DMS 273 treated with DMSO at 0.1 percent for 48 hours (cell line): Measurements from ENCODE around the gene MIEF1.

Experiments
- DNase-seq: peaks from one replicate; lab custom pipeline; 2025; lab: John Stamatoyannopoulos, UW

The MIEF1 gene

DNA sequence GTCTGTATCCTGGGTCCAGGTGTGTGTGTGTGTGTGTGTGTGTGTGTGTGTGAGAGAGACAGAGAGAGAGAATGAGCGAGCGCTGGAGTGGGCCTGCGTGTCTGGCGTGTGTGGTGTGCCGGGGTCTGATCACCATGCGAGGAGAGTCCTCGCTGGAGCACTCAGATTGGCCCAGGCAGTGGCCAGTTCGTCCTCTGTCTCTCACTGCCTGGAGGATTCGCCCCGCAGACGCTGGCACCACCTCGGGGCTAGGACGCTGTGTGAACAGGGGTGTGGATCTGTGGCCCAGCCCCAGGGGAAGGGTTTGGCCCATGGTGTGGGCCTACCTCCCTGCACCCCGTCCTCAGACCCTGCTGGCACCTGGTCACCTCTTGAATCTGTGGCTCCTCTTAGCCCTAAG, 56.9 kb downstream of the MIEF1 start:
- DNase-seq, result no peak

GRCh38 chr22:39559456-39560105, 57.5 kb downstream of the MIEF1 start:
- DNase-seq, result no peak

GRCh38 chr22:39560127-39560526, 58.0 kb downstream of the MIEF1 start:
- no peak for DNase-seq

- no peak for DNase-seq
Observed at GRCh38 chr22:39562839-39563489, 60.9 kb downstream of the MIEF1 start.

DNA sequence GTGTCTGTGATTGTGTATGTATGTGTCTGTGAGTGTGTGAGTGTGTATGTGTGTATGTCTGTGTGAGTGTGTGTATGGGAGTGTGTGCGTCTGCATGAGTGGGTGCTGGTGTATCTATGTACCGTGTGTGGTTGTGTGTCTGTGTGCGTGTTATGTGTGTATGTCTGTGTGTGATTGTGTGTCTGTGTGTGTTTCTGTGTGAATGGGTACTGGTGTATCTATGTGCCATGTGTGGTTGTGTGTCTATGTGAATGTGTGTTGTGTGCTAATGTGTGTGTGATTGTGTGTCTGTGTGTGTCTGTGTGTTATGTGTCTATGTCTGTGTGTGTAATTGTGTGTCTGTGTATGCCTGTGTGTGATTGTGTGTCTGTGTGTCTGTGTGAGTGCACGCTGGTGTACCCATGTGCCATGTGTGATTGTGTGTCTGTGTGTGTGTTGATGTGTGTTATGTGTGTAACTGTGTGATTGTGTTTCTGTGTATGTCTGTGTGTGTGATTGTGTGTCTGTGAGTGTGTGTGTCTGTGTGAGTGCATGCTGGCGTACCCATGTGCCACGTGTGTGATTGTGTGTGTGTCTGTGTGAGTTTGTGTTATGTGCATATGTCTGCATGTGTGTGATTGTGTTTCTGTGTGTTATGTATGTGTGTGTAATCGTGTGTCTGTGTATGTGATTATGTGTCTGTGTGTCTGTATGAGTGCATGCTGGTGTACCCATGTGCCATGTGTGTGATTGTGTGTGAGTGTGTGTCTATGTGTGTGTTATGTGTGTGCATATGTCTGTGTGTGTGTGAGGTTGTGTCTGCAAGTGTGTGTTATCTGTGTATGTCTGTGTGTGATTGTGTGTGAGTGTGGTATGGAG, 61.7 kb downstream of the MIEF1 start:
- DNase-seq, result no peak

DNA sequence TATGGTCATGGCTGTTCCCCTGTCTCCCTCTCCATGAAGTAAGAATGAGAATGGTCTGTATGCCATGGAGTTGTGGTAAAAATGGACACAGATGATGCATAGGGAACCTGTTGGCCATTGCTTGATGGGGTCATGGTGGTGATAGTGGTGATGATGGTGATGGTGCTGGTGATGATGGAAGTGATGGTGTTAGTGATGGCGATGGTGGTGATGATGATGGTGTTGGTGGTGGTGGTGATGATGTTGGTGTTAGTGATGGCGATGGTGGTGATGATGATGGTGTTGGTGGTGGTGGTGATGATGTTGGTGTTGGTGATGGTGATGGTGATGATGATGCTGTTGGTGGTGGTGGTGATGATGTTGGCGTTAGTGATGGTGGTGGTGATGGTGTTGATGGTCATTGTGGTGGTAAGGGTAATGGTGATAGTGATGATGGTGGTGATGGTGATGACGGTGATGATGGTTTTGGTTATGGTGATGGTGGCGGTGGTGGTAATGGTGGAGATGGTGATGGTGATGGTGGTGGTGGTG, 63.4 kb downstream of the MIEF1 start:
- no peak for DNase-seq

DNA sequence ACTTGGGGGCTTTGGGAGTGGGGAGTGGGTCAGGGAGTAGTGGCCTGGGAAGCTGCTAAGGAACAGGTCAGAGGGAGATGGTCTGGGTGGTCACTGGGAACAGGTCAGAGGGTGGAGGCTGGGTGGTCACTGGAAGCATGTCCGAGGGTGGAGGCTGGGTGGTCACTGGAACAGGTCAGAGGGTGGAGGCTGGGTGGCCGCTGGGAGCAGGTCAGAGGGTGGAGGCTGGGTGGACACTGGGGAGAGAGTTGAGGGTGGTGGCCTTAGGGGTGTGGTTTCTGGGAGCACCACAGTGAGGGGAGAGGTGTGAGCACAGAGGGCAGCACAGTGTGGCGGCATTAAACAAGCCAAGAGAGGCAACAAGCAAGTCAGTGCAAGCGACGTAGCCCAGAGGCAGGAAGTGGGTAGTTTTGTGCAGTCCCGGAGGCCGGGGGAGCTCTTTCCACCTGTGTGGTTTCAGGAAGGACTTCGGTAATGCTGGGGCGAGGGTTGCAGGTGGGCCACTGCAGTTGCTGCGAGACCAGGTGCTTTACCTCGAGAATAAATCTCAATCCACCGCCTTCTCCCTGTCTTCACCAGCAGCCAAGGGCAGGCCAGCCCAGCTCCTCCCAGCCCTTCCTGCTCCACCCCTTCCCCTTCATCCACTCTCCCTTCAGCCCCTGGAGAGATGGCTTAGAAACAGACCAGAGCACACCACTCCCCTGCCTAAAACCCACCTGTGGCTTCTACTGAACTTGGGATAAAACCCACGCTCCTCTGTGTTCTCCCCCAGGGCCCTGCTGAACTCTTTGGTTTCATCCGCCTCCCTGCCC, 65.3 kb downstream of the MIEF1 start:
- no peak for DNase-seq
